ENCODE data around the gene ST8SIA5.

Gene ST8SIA5

GRCh38 chr18:46676182-46676835 lies 80.5 kb downstream of the ST8SIA5 start:
- Histone ChIP-seq H3K9me3 (ENCODE audit: control insufficient read depth, insufficient read depth, low read length) (no peaks in the 10 kb centered on the region), H3K36me3 (ENCODE audit: control insufficient read depth, insufficient read depth, low read length) (no peaks in the 10 kb centered on the region), H3K27ac (ENCODE audit: low read length) (no peak overlapping the region), H3K27me3 (ENCODE audit: control insufficient read depth, insufficient read depth, low read length) (no peaks in the 10 kb centered on the region), H3K4me3 (ENCODE audit: low read length) (no peak overlapping the region), H3K4me1 (ENCODE audit: control insufficient read depth, insufficient read depth, low read length) (no peaks in the 10 kb centered on the region)
- WGBS (ENCODE audit: insufficient coverage, insufficient read length) = no CpG with 5 or more reads among the region's 15 CpGs
- DNase-seq (ENCODE audit: low read depth, low spot score) = no peak

GRCh38 chr18:46675112-46675511 lies 81.7 kb downstream of the ST8SIA5 start:
- no CpG with 5 or more reads among the region's 1 CpG for WGBS (ENCODE audit: insufficient coverage, insufficient read length)
- no peaks in the 10 kb centered on the region for H3K4me1 ChIP-seq (ENCODE audit: control insufficient read depth, insufficient read depth, low read length)

GRCh38 chr18:46672062-46672970 lies 84.5 kb downstream of the ST8SIA5 start:
- DNase-seq (ENCODE audit: low read depth, low spot score) = no peak
- H3K4me1 ChIP-seq (ENCODE audit: control insufficient read depth, insufficient read depth, low read length) = 0 out of 2 replicates have a peak, but pooled peaks cover 2% of the 10 kb centered on the region
- no CpG with 5 or more reads among the region's 6 CpGs for WGBS (ENCODE audit: insufficient coverage, insufficient read length)
- H3K9me3 ChIP-seq (ENCODE audit: control insufficient read depth, insufficient read depth, low read length) = no peaks in the 10 kb centered on the region
- no peaks in the 10 kb centered on the region for H3K36me3 ChIP-seq (ENCODE audit: control insufficient read depth, insufficient read depth, low read length)
- H3K27ac ChIP-seq (ENCODE audit: low read length) = no peak overlapping the region
- no peaks in the 10 kb centered on the region for H3K27me3 ChIP-seq (ENCODE audit: control insufficient read depth, insufficient read depth, low read length)
- no peak overlapping the region for H3K4me3 ChIP-seq (ENCODE audit: low read length)

More at GRCh38 chr18:46675112-46675511, 81.7 kb downstream of the ST8SIA5 start:
- no peak for DNase-seq (ENCODE audit: low read depth, low spot score)
- H3K27ac ChIP-seq (ENCODE audit: low read length) = no peak overlapping the region
- no peaks in the 10 kb centered on the region for H3K9me3 ChIP-seq (ENCODE audit: control insufficient read depth, insufficient read depth, low read length)
- H3K27me3 ChIP-seq (ENCODE audit: control insufficient read depth, insufficient read depth, low read length) = no peaks in the 10 kb centered on the region
- no peaks in the 10 kb centered on the region for H3K36me3 ChIP-seq (ENCODE audit: control insufficient read depth, insufficient read depth, low read length)
- no peak overlapping the region for H3K4me3 ChIP-seq (ENCODE audit: low read length)

GRCh38 chr18:46668694-46669093 lies 88.2 kb downstream of the ST8SIA5 start:
- no peak overlapping the region for H3K27ac ChIP-seq (ENCODE audit: low read length)
- DNase-seq (ENCODE audit: low read depth, low spot score) = no peak
- no peaks in the 10 kb centered on the region for H3K9me3 ChIP-seq (ENCODE audit: control insufficient read depth, insufficient read depth, low read length)
- H3K4me1 ChIP-seq (ENCODE audit: control insufficient read depth, insufficient read depth, low read length) = 0 out of 2 replicates have a peak, but pooled peaks cover 2% of the 10 kb centered on the region
- H3K4me3 ChIP-seq (ENCODE audit: low read length) = no peak overlapping the region
- WGBS (ENCODE audit: insufficient coverage, insufficient read length) = no CpG with 5 or more reads among the region's 6 CpGs
- H3K27me3 ChIP-seq (ENCODE audit: control insufficient read depth, insufficient read depth, low read length) = no peaks in the 10 kb centered on the region
- no peaks in the 10 kb centered on the region for H3K36me3 ChIP-seq (ENCODE audit: control insufficient read depth, insufficient read depth, low read length)

GRCh38 chr18:46668135-46668534 lies 88.7 kb downstream of the ST8SIA5 start:
- no peaks in the 10 kb centered on the region for H3K9me3 ChIP-seq (ENCODE audit: control insufficient read depth, insufficient read depth, low read length)
- H3K4me1 ChIP-seq (ENCODE audit: control insufficient read depth, insufficient read depth, low read length) = 0 out of 2 replicates have a peak, but pooled peaks cover 2% of the 10 kb centered on the region
- no peak overlapping the region for H3K4me3 ChIP-seq (ENCODE audit: low read length)
- H3K36me3 ChIP-seq (ENCODE audit: control insufficient read depth, insufficient read depth, low read length) = no peaks in the 10 kb centered on the region
- DNase-seq (ENCODE audit: low read depth, low spot score) = no peak
- no peaks in the 10 kb centered on the region for H3K27me3 ChIP-seq (ENCODE audit: control insufficient read depth, insufficient read depth, low read length)
- WGBS (ENCODE audit: insufficient coverage, insufficient read length) = no CpG with 5 or more reads among the region's 11 CpGs
- H3K27ac ChIP-seq (ENCODE audit: low read length) = no peak overlapping the region

GRCh38 chr18:46663539-46663938 lies 93.3 kb downstream of the ST8SIA5 start:
- Histone ChIP-seq H3K9me3 (ENCODE audit: control insufficient read depth, insufficient read depth, low read length) (no peaks in the 10 kb centered on the region), H3K36me3 (ENCODE audit: control insufficient read depth, insufficient read depth, low read length) (no peaks in the 10 kb centered on the region), H3K4me3 (ENCODE audit: low read length) (no peak overlapping the region), H3K27me3 (ENCODE audit: control insufficient read depth, insufficient read depth, low read length) (no peaks in the 10 kb centered on the region), H3K27ac (ENCODE audit: low read length) (no peak overlapping the region), H3K4me1 (ENCODE audit: control insufficient read depth, insufficient read depth, low read length) (0 out of 2 replicates have a peak, but pooled peaks cover 2% of the 10 kb centered on the region)
- no peak for DNase-seq (ENCODE audit: low read depth, low spot score)
- no CpG with 5 or more reads among the region's 1 CpG for WGBS (ENCODE audit: insufficient coverage, insufficient read length)

DNA sequence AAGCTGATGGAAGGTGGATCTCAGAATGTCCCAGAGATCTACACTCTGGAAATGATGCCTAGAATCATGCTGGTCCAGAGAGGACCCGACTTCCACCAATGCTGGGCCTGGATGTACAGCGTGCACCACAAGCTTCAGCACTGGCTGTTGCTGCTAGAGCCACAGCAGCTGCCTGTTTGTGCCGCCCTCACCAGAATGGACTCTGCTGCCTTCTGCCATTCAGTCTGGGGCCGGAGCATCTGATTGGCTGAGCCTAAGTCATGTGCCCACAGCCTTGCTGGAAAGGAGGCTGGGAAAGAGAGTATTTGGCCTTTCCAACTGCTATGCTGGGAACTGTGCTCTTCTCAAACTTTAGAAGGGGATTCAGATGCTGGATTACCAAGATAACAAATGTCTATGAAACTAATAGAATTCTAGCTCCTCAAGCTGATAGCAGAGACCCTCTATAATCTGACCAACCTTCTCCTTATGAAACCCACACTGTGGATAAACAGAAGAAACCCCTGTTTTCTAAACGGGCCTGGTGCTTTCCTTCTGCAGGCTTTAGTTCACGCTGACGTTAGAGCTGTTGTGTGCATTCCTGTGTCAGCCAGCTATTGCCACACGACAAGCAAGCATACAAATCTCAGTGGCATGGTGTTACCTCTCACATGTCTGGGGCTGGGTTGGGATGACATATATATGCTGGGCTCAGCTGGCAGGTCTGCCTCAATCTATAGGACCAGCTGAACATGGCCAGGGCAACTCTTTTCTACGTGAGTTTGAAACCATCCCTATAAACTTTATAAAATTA lies 95.7 kb downstream of the ST8SIA5 start:
- WGBS (ENCODE audit: insufficient coverage, insufficient read length) = no CpG with 5 or more reads among the region's 9 CpGs
- peaks cover 7% of the 10 kb centered on the region for H3K4me1 ChIP-seq (ENCODE audit: control insufficient read depth, insufficient read depth, low read length)
- DNase-seq (ENCODE audit: low read depth, low spot score) = peak; percentile 41
- no peaks in the 10 kb centered on the region for H3K9me3 ChIP-seq (ENCODE audit: control insufficient read depth, insufficient read depth, low read length)
- H3K27me3 ChIP-seq (ENCODE audit: control insufficient read depth, insufficient read depth, low read length) = no peaks in the 10 kb centered on the region
- no peak overlapping the region for H3K4me3 ChIP-seq (ENCODE audit: low read length)
- H3K36me3 ChIP-seq (ENCODE audit: control insufficient read depth, insufficient read depth, low read length) = no peaks in the 10 kb centered on the region
- H3K27ac ChIP-seq (ENCODE audit: low read length) = no peak overlapping the region

DNA sequence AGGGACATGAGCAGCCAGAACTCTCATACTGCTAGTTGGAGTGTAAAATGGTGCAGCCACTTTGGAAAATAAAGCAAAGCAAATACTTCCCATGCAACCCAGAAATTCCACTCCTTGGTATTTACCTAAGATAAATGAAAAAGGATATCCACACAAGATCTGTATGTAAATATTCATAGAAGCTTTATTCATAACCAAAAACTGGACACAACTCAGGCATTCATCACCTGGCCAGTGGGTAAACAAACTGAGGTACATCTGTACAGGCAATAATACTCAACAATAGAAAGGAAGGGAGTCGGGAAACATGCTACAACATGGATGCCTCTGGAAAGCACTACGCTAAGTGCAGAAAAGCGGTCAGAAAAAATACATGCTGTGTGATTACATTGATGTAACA lies 97.4 kb downstream of the ST8SIA5 start:
- H3K27me3 ChIP-seq (ENCODE audit: control insufficient read depth, insufficient read depth, low read length) = no peaks in the 10 kb centered on the region
- peaks cover 7% of the 10 kb centered on the region for H3K4me1 ChIP-seq (ENCODE audit: control insufficient read depth, insufficient read depth, low read length)
- H3K9me3 ChIP-seq (ENCODE audit: control insufficient read depth, insufficient read depth, low read length) = no peaks in the 10 kb centered on the region
- H3K36me3 ChIP-seq (ENCODE audit: control insufficient read depth, insufficient read depth, low read length) = no peaks in the 10 kb centered on the region
- WGBS (ENCODE audit: insufficient coverage, insufficient read length) = no CpG with 5 or more reads among the region's 3 CpGs
- no peak for DNase-seq (ENCODE audit: low read depth, low spot score)
- H3K27ac ChIP-seq (ENCODE audit: low read length) = no peak overlapping the region
- H3K4me3 ChIP-seq (ENCODE audit: low read length) = no peak overlapping the region

- Histone ChIP-seq H3K27ac (ENCODE audit: low read length) (no peak within 1 kb of the TSS), H3K4me1 (ENCODE audit: control insufficient read depth, insufficient read depth, low read length) (peaks cover 7% of the 10 kb centered on the region), H3K36me3 (ENCODE audit: control insufficient read depth, insufficient read depth, low read length) (no peaks in the 10 kb centered on the region), H3K4me3 (ENCODE audit: low read length) (no peak within 1 kb of the TSS), H3K27me3 (ENCODE audit: control insufficient read depth, insufficient read depth, low read length) (no peaks in the 10 kb centered on the region; the same call in 1 of the 2 replicates), H3K9me3 (ENCODE audit: control insufficient read depth, insufficient read depth, low read length) (no peaks in the 10 kb centered on the region)
- no CpG with 5 or more reads among the region's 25 CpGs for WGBS (ENCODE audit: insufficient coverage, insufficient read length)
- no peak for DNase-seq (ENCODE audit: low read depth, low spot score)
Observed at GRCh38 chr18:46657115-46657955, 99.5 kb downstream of the ST8SIA5 start, which contains the start of gene LOXHD1. LOXHD1 (minus strand) TSS chr18:46657220; CDS start chr18:46657033, 187 bp downstream.

Data from iPS DF 6.9 (cell line).